ENCODE measurements around the gene ITGB5.

Gene ITGB5

GRCh38 chr3:124850633-124851032 is 36.5 kb downstream of the ITGB5 start:
- no peak for DNase-seq (ENCODE audit: low read depth)
- no peak for TF ChIP-seq CTCF (IDR thresholded peaks at IDR 0.05; ENCODE audit: insufficient read depth, low read depth, low read length, missing control alignments)

GRCh38 chr3:124850212-124850611 is 37.0 kb downstream of the ITGB5 start:
- no peak for TF ChIP-seq CTCF (IDR thresholded peaks at IDR 0.05; ENCODE audit: insufficient read depth, low read depth, low read length, missing control alignments)
- no peak overlapping the region for H3K4me3 ChIP-seq (ENCODE audit: low read depth, low read length)
- DNase-seq (ENCODE audit: low read depth), result no peak

More at GRCh38 chr3:124850633-124851032, 36.5 kb downstream of the ITGB5 start:
- H3K4me3 ChIP-seq (ENCODE audit: low read depth, low read length), result no peak overlapping the region

DNA sequence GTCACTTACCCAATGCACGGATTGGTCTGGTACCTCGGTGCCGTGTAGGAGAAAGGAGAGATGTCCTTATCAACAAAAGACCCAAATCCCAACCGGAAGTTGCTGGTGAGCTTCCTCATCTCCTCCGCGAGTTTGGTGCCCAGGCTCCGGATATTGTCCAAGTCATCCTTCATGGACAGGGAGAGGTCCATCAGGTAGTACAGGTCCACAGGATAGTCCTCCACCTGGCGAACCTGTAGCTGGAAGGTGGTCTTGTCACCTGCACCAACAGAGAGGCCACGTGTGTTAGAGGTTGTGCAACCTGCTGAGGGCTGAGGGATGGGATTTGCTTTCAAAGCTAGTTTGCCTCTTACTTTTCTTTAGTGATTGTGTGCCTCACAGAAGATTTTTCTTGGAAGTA is 38.9 kb downstream of the ITGB5 start:
- no peak for DNase-seq (ENCODE audit: low read depth)
- H3K4me3 ChIP-seq (ENCODE audit: low read depth, low read length), result no peak overlapping the region
- no peak for TF ChIP-seq CTCF (IDR thresholded peaks at IDR 0.05; ENCODE audit: insufficient read depth, low read depth, low read length, missing control alignments)

DNA sequence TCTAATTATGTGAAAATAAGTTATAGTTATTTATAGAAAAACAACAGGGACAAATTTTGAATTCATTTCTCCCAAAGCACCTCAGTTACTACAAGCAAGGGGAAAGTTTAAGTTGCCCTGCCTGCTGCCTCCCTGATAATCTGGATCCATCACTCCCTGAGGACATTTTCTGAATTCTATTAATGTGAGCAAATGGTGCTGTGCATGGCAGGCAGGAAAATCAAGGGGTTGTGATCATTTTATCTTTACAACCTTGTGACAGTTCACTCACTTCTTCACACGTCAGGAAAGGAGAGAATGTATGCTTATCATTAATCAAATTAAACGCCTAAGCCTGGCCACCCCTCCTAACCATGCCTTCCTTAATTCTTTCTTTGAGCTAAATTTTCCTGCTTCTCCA is 39.3 kb downstream of the ITGB5 start:
- DNase-seq (ENCODE audit: low read depth), result no peak
- TF ChIP-seq CTCF (IDR thresholded peaks at IDR 0.05; ENCODE audit: insufficient read depth, low read depth, low read length, missing control alignments), result no peak
- no peak overlapping the region for H3K4me3 ChIP-seq (ENCODE audit: low read depth, low read length)

- no peak for DNase-seq (ENCODE audit: low read depth)
- no peak for TF ChIP-seq CTCF (IDR thresholded peaks at IDR 0.05; ENCODE audit: insufficient read depth, low read depth, low read length, missing control alignments)
- H3K4me3 ChIP-seq (ENCODE audit: low read depth, low read length), result no peak overlapping the region
Observed at GRCh38 chr3:124847051-124847450, 40.1 kb downstream of the ITGB5 start.

DNA sequence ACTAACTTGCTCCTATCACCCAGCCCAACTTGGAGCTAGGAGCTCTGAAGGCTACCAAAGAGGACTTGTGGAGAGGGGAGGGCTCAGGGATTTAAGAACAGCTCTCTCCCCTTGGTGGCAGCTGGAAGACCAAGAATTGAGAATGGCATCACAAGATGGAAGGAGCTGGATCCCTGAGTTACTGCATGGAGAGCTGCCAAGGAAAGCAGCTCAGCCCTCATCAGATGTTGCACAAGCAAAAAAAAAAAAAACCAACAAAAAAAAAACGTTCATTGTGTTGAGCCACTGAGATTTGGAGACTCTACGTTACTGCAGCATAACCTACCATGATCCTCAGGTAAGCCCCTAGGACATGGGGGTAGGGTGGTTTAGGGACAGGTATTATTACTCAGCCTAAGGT is 41.0 kb downstream of the ITGB5 start:
- no peak for DNase-seq (ENCODE audit: low read depth)
- TF ChIP-seq CTCF (IDR thresholded peaks at IDR 0.05; ENCODE audit: insufficient read depth, low read depth, low read length, missing control alignments), result no peak
- H3K4me3 ChIP-seq (ENCODE audit: low read depth, low read length), result no peak overlapping the region

- TF ChIP-seq CTCF (IDR thresholded peaks at IDR 0.05; ENCODE audit: insufficient read depth, low read depth, low read length, missing control alignments), result no peak
- H3K4me3 ChIP-seq (ENCODE audit: low read depth, low read length), result no peak overlapping the region
- DNase-seq (ENCODE audit: low read depth), result no peak
Observed at GRCh38 chr3:124845406-124845805, 41.8 kb downstream of the ITGB5 start.
